Stimulated activated CD8-positive, alpha-beta memory T cell treated with anti-CD3 and anti-CD28 coated beads, Interleukin-2, amount 100 ng/mL, for 48 hours (primary cell): Measurements from ENCODE around the gene EIF1AD.
"Not testable (repeated sequence)": the region's sequence is repeated elsewhere in the genome, so short reads cannot be mapped to it uniquely, and the experiment has no call there.

Experiments used
- DNase-seq, 2 donors: peaks; one replicate each; pipeline ENCODE4 v3.0.0-alpha.2; 2020; ENCODE audit warnings: low read depth in 2 of 2

The EIF1AD gene

GRCh38 chr11:66022401-66023185 is 20.6 kb upstream of the EIF1AD start:
- peak; percentile 75 to 80 for DNase-seq

- DNase-seq = peak; percentile 10 to 33
These were observed 18.8 kb upstream of the EIF1AD start for GRCh38 chr11:66020618-66021357.

GRCh38 chr11:66020212-66020611 is 18.3 kb upstream of the EIF1AD start:
- no peak for DNase-seq

- no peak for DNase-seq
These were observed 15.4 kb upstream of the EIF1AD start for GRCh38 chr11:66017321-66017720.

- no peak for DNase-seq
These were observed 14.8 kb upstream of the EIF1AD start for GRCh38 chr11:66016793-66017177.

- no peak for DNase-seq
These were observed 14.2 kb upstream of the EIF1AD start for GRCh38 chr11:66015936-66016792.

GRCh38 chr11:66015454-66015881 is 13.5 kb upstream of the EIF1AD start:
- no peak for DNase-seq

- DNase-seq = no peak
These were observed 13.0 kb upstream of the EIF1AD start for GRCh38 chr11:66014804-66015453.

- no peak for DNase-seq
These were observed 11.8 kb upstream of the EIF1AD start for GRCh38 chr11:66013762-66014100.

- no peak for DNase-seq
These were observed 11.2 kb upstream of the EIF1AD start for GRCh38 chr11:66012946-66013761.

GRCh38 chr11:66012371-66012945 is 10.5 kb upstream of the EIF1AD start:
- DNase-seq = no peak

GRCh38 chr11:66011785-66012303 is 9.9 kb upstream of the EIF1AD start, which contains the start of gene CST6:
CST6 (plus strand) TSS chr11:66012008; CDS start chr11:66012045, 37 bp downstream.
- DNase-seq = no peak

- no peak for DNase-seq
These were observed 9.4 kb upstream of the EIF1AD start for GRCh38 chr11:66011239-66011784.

- not testable (repeated sequence) for DNase-seq
These were observed 8.1 kb upstream of the EIF1AD start for GRCh38 chr11:66010036-66010435.

- no peak for DNase-seq
These were observed 6.6 kb upstream of the EIF1AD start for GRCh38 chr11:66008468-66009101.

GRCh38 chr11:66008095-66008467 is 6.1 kb upstream of the EIF1AD start:
- DNase-seq = no peak

GRCh38 chr11:66007201-66007634 is 5.3 kb upstream of the EIF1AD start:
- no peak for DNase-seq

- DNase-seq = no peak
These were observed 4.9 kb upstream of the EIF1AD start for GRCh38 chr11:66006891-66007176.

- DNase-seq = no peak
These were observed 4.4 kb upstream of the EIF1AD start for GRCh38 chr11:66006134-66006890.
